ENCODE data around the gene CRCP. TPM values are rescaled to one million over a fixed set of nuclear protein-coding genes. Genes with fewer than 3 reads are reported as not detected.
A peak's percentile ranks its signal among the peaks of the same experiment; 100 is the strongest.
"Not testable (repeated sequence)": the region's sequence is repeated elsewhere in the genome, so short reads cannot be mapped to it uniquely, and the experiment has no call there.

The CRCP gene
- total and polyA plus RNA-seq, 3 donors from 2014 or later, result 23.7 to 48.6 (median 39.4) TPM

- DNase-seq, result no peak
- H3K4me1 ChIP-seq, result peaks cover 3% of the 10 kb centered on the region
- no peaks in the 10 kb centered on the region for H3K9me3 ChIP-seq
- no peaks in the 10 kb centered on the region for H3K27me3 ChIP-seq
- TF ChIP-seq POLR2A (IDR thresholded peaks at IDR 0.05) (no peak), CTCF (IDR thresholded peaks at IDR 0.05) (no peak)
- no peak overlapping the region for H3K27ac ChIP-seq
- intact Hi-C loops (cut with DNase I; ENCODE audit: low total_unique reads), result no loop called here
- H3K4me3 ChIP-seq, result no peak overlapping the region
- 92% methylated on average over 2 of the region's 2 CpGs; no CpG with 5 or more reads in 1 of the 2 donors for WGBS, 2 donors
- H3K36me3 ChIP-seq (ENCODE audit: low read depth, missing control alignments), result no peaks in the 10 kb centered on the region
Observed at GRCh38 chr7:66169616-66170015, 55.0 kb downstream of the CRCP start.

- Histone ChIP-seq H3K4me1 (peaks cover 3% of the 10 kb centered on the region), H3K9me3 (no peaks in the 10 kb centered on the region), H3K27me3 (no peaks in the 10 kb centered on the region), H3K4me3 (no peak overlapping the region), H3K27ac (peak overlapping the region in 1 of 2 donors; percentile 26), H3K36me3 (ENCODE audit: low read depth, missing control alignments) (no peaks in the 10 kb centered on the region)
- WGBS, 2 donors, result 35% methylated on average over 16 of the region's 16 CpGs
- intact Hi-C loops (cut with DNase I; ENCODE audit: low total_unique reads), result no loop called here
- DNase-seq, result peak; percentile 79
- TF ChIP-seq POLR2A (IDR thresholded peaks at IDR 0.05) (no peak), CTCF (IDR thresholded peaks at IDR 0.05) (no peak)
Observed at GRCh38 chr7:66170309-66171231, 55.9 kb downstream of the CRCP start.

- H3K36me3 ChIP-seq (ENCODE audit: low read depth, missing control alignments); DNase-seq; H3K9me3 ChIP-seq; H3K27ac ChIP-seq; H3K4me1 ChIP-seq; H3K27me3 ChIP-seq; H3K4me3 ChIP-seq; intact Hi-C loops (cut with DNase I; ENCODE audit: low total_unique reads): not testable (repeated sequence)
- WGBS, 2 donors, result 75% methylated on average over 9 of the region's 9 CpGs
Observed at GRCh38 chr7:66172536-66173401, 58.1 kb downstream of the CRCP start.

GRCh38 chr7:66173856-66174255 lies 59.2 kb downstream of the CRCP start:
- Histone ChIP-seq H3K4me3 (no peak overlapping the region), H3K36me3 (ENCODE audit: low read depth, missing control alignments) (no peaks in the 10 kb centered on the region), H3K9me3 (no peaks in the 10 kb centered on the region), H3K27me3 (no peaks in the 10 kb centered on the region), H3K27ac (no peak overlapping the region), H3K4me1 (peaks cover 3% of the 10 kb centered on the region)
- 93 to 96% methylated on average over 5 of the region's 5 CpGs for WGBS, 2 donors
- intact Hi-C loops (cut with DNase I; ENCODE audit: low total_unique reads), result no loop called here
- TF ChIP-seq POLR2A (IDR thresholded peaks at IDR 0.05) (no peak), CTCF (IDR thresholded peaks at IDR 0.05) (no peak)
- DNase-seq, result no peak

- H3K9me3 ChIP-seq; H3K27ac ChIP-seq; H3K4me1 ChIP-seq; intact Hi-C loops (cut with DNase I; ENCODE audit: low total_unique reads); H3K36me3 ChIP-seq (ENCODE audit: low read depth, missing control alignments); H3K4me3 ChIP-seq; H3K27me3 ChIP-seq; DNase-seq: not testable (repeated sequence)
- WGBS, 2 donors, result 90 to 96% methylated on average over 8 of the region's 8 CpGs
Observed at GRCh38 chr7:66175006-66175405, 60.4 kb downstream of the CRCP start.

Data from testis (tissue), 3 donors.